IMR-90 (cell line): ENCODE results near the gene CFAP73. TPM values are rescaled to one million over a fixed set of nuclear protein-coding genes. Genes with fewer than 3 reads are reported as not detected.

Source experiments
- ATAC-seq: fragments of 200-7000 bp; cut with Tn5 transposase; 2 replicates; pipeline ENCODE4 v1.9.1; 2020; ENCODE audit warnings: low read depth, mild to moderate bottlenecking, moderate library complexity
- BruUV-seq: library from RNA; stranded (reverse); fragments of 400-500 nt; replicated peaks from 2 replicates; lab custom pipeline; 2021; lab: Mats Ljungman, UMichigan
- CTCF ChIA-PET: fragments of 300-600 bp; formaldehyde crosslinking; extraction: SDS; loops from one replicate; lab custom pipeline; 2021; ENCODE audit warnings: antibody characterized with exemption; lab: Yijun Ruan, JAX
- POLR2A ChIA-PET: fragments of 300-600 bp; sonication (Branson Sonifier 250); formaldehyde crosslinking; loops from one replicate; lab custom pipeline; 2022; ENCODE audit warnings: antibody characterized with exemption; ENCODE audit not compliant: unreplicated experiment; lab: Charles Lee
- DNase-seq: peaks from one replicate; pipeline ENCODE4 v3.0.0; 2013
- H2AFZ ChIP-seq: replicated peaks from 2 replicates; pipeline ENCODE3; 2013; ENCODE audit warnings: low read length, mild to moderate bottlenecking; ENCODE audit not compliant: poor library complexity
- H2AK5ac ChIP-seq: 2 replicates; pipeline ENCODE4 v1.6.1; 2013; ENCODE audit warnings: low read depth, low read length, inconsistent platforms
- H2AK9ac ChIP-seq: replicated peaks from 2 replicates; pipeline ENCODE3; 2013; ENCODE audit warnings: mild to moderate bottlenecking, low read depth, low read length, moderate library complexity; ENCODE audit not compliant: poor library complexity
- H2BK120ac ChIP-seq: 2 replicates; pipeline ENCODE4 v1.6.1; 2013; ENCODE audit warnings: low read depth, low read length, inconsistent platforms
- H2BK15ac ChIP-seq: 3 replicates; pipeline ENCODE4 v1.6.1; 2013; ENCODE audit warnings: low read depth, low read length, inconsistent platforms
- H2BK20ac ChIP-seq: 2 replicates; pipeline ENCODE4 v1.6.1; 2013; ENCODE audit warnings: low read depth, mild to moderate bottlenecking, inconsistent platforms, low read length, moderate library complexity
- H2BK5ac ChIP-seq: 2 replicates; pipeline ENCODE4 v1.6.1; 2013; ENCODE audit warnings: mild to moderate bottlenecking, low read depth, low read length, inconsistent platforms; ENCODE audit not compliant: poor library complexity, severe bottlenecking
- H3K14ac ChIP-seq: replicated peaks from 2 replicates; pipeline ENCODE4 v1.6.1; 2013; ENCODE audit warnings: low read depth, low read length, inconsistent platforms
- H3K18ac ChIP-seq: 2 replicates; pipeline ENCODE4 v1.6.1; 2013; ENCODE audit warnings: low read depth, low read length, control low read depth
- H3K23ac ChIP-seq: 2 replicates; pipeline ENCODE4 v1.6.1; 2013; ENCODE audit warnings: low read depth, low read length, inconsistent platforms
- H3K27ac ChIP-seq: 2 replicates; pipeline ENCODE4 v1.5.1; 2013; ENCODE audit warnings: mild to moderate bottlenecking, control low read depth, low read length; ENCODE audit not compliant: insufficient read depth
- H3K27me3 ChIP-seq: 2 replicates; pipeline ENCODE4 v1.6.1; 2013; ENCODE audit warnings: low read length; ENCODE audit not compliant: control insufficient read depth, insufficient read depth
- H3K36me3 ChIP-seq: 2 replicates; pipeline ENCODE4 v1.6.1; 2013; ENCODE audit warnings: low read length, mixed read lengths; ENCODE audit not compliant: control insufficient read depth, insufficient read depth
- H3K4ac ChIP-seq: 2 replicates; pipeline ENCODE4 v1.6.1; 2013; ENCODE audit warnings: low read depth, low read length, inconsistent platforms
- H3K4me1 ChIP-seq: 2 replicates; pipeline ENCODE4 v1.6.1; 2013; ENCODE audit warnings: low read length, mixed read lengths; ENCODE audit not compliant: control insufficient read depth, insufficient read depth
- H3K4me2 ChIP-seq: 2 replicates; pipeline ENCODE4 v1.6.1; 2013; ENCODE audit warnings: low read depth, mild to moderate bottlenecking, control low read depth, low read length, moderate library complexity
- H3K4me3 ChIP-seq: 2 replicates; pipeline ENCODE4 v1.5.1; 2013; ENCODE audit warnings: low read depth, mild to moderate bottlenecking, control low read depth, low read length, moderate library complexity; ENCODE audit not compliant: insufficient read depth
- H3K56ac ChIP-seq: 2 replicates; pipeline ENCODE4 v1.6.1; 2013; ENCODE audit warnings: low read length, inconsistent platforms; ENCODE audit not compliant: insufficient read depth; ENCODE audit errors: extremely low read depth
- H3K79me1 ChIP-seq, 2 experiments: 2 replicates each; pipeline ENCODE4 v1.6.1; 2013; ENCODE audit warnings: low read length in 2 of 2, inconsistent platforms in 1 of 2, low read depth in 1 of 2
- H3K9ac ChIP-seq: 2 replicates; pipeline ENCODE4 v1.6.1; 2013; ENCODE audit warnings: low read depth, low read length, control low read depth
- H3K9me1 ChIP-seq: 2 replicates; pipeline ENCODE4 v1.6.1; 2013; ENCODE audit warnings: low read length, inconsistent platforms; ENCODE audit not compliant: insufficient read depth
- H3K9me3 ChIP-seq: 2 replicates; pipeline ENCODE4 v1.6.1; 2013; ENCODE audit warnings: low read length; ENCODE audit not compliant: control insufficient read depth, insufficient read depth
- H4K20me1 ChIP-seq: 2 replicates; pipeline ENCODE4 v1.6.1; 2013; ENCODE audit warnings: low read length, inconsistent platforms; ENCODE audit not compliant: insufficient read depth
- H4K5ac ChIP-seq: 2 replicates; pipeline ENCODE4 v1.6.1; 2013; ENCODE audit warnings: mild to moderate bottlenecking, low read depth, low read length, control low read depth
- H4K8ac ChIP-seq, 2 experiments: 2 replicates each; pipeline ENCODE4 v1.6.1; 2013; ENCODE audit warnings: low read depth in 2 of 2, low read length in 2 of 2, control low read depth in 1 of 2, inconsistent platforms in 1 of 2
- H4K91ac ChIP-seq: 2 replicates; pipeline ENCODE4 v1.6.1; 2013; ENCODE audit warnings: low read depth, low read length, inconsistent platforms; ENCODE audit not compliant: insufficient read depth
- CEBPB ChIP-seq: IDR thresholded peaks from 2 replicates; pipeline ENCODE4 v1.6.1; 2012; ENCODE audit warnings: low read depth, low read length, improper control_type of control experiment
- CTCF ChIP-seq: conservative IDR thresholded peaks from 2 replicates; pipeline ENCODE4 v1.5.1; 2012; ENCODE audit warnings: mild to moderate bottlenecking, low read depth, low read length, improper control_type of control experiment
- ELK1 ChIP-seq: fragments of 150-350 bp; IDR thresholded peaks from 2 replicates; pipeline ENCODE4 v1.6.1; 2016; ENCODE audit warnings: low read depth, mild to moderate bottlenecking, low read length, moderate library complexity, borderline replicate concordance
- MAFK ChIP-seq: IDR thresholded peaks from 2 replicates; pipeline ENCODE4 v1.6.1; 2012; ENCODE audit warnings: low read depth, low read length, improper control_type of control experiment
- POLR2A ChIP-seq: IDR thresholded peaks from 2 replicates; pipeline ENCODE4 v1.6.1; 2012; ENCODE audit warnings: mild to moderate bottlenecking, low read depth, low read length
- RAD21 ChIP-seq: IDR thresholded peaks from 2 replicates; pipeline ENCODE4 v1.6.1; 2012; ENCODE audit warnings: low read length, improper control_type of control experiment
- RFX5 ChIP-seq: IDR thresholded peaks from 2 replicates; pipeline ENCODE4 v1.8.0; 2012; ENCODE audit warnings: low read depth, mild to moderate bottlenecking, low read length, moderate library complexity
- WGBS, 2 experiments: methylation state at CpG; one replicate each; pipeline versions ENCODE4 v1.1.5 to v1.1.7; 2013; ENCODE audit warnings: missing lambda C conversion rate in 2 of 2; ENCODE audit not compliant: insufficient read length in 1 of 2; ENCODE audit errors: extremely low coverage in 2 of 2; 5-methylcytosine and 5-hydroxymethylcytosine counted together
- dilution Hi-C: fragments of 300-500 bp; cut with HindIII; formaldehyde crosslinking; loops from one replicate; pipeline ENCODE4 v1.14.3; 2018; ENCODE audit warnings: low sequenced_read_pairs; ENCODE audit not compliant: unreplicated experiment
- in situ Hi-C: fragments of 300-500 bp; cut with MboI; formaldehyde crosslinking; loops from 3 replicates; pipeline ENCODE4 v1.14.3; 2019; ENCODE audit warnings: low sequenced_read_pairs, inconsistent platforms, mixed read lengths
- intact Hi-C: fragments of 100-400 bp; cut with micrococcal nuclease; formaldehyde crosslinking; loops from 2 replicates; pipeline ENCODE4 v1.10.0; 2022
- polyA plus RNA-seq, 3 experiments: library from polyadenylated mRNA; depleted of rRNA; stranded (reverse); fragments of >200 nt; gene quantifications; 2 replicates each; pipeline ENCODE4 v1.2.3, GENCODE V29; 2012; ENCODE audit warnings: low replicate concordance in 1 of 3
- total RNA-seq: library from RNA; depleted of rRNA; stranded (reverse); fragments of >200 nt; gene quantifications from 2 replicates; pipeline ENCODE4 v1.2.3, GENCODE V29; 2012

The CFAP73 gene
- total and polyA plus RNA-seq, 2 of the 4 experiments (the other 2 are of a cell fraction), result not detected

- Histone ChIP-seq H2BK15ac (no peak overlapping the region), H4K91ac (no peak overlapping the region), H4K5ac (no peak overlapping the region), H3K56ac (no peak overlapping the region), H2AFZ (no peak overlapping the region), H3K4me1 (no peaks in the 10 kb centered on the region; the same call in 1 of the 2 replicates), H3K27ac (no peak overlapping the region), H2BK120ac (no peak overlapping the region), H3K4ac (no peak overlapping the region), H3K79me1 (peaks cover 3 to 5% of the 10 kb centered on the region in 2 experiments; a peak in 2 of 4 replicates), H3K18ac (no peak overlapping the region), H4K8ac (no peak overlapping the region), H3K27me3 (no peaks in the 10 kb centered on the region), H3K9me3 (no peaks in the 10 kb centered on the region), H3K4me2 (no peak overlapping the region), H3K23ac (no peak overlapping the region), H3K36me3 (peaks cover 67% of the 10 kb centered on the region), H3K4me3 (no peak overlapping the region), H2AK9ac (no peak overlapping the region), H4K20me1 (no peaks in the 10 kb centered on the region; the same call in 1 of the 2 replicates), H2BK20ac (no peak overlapping the region), H2BK5ac (no peak overlapping the region), H3K9me1 (no peaks in the 10 kb centered on the region), H3K9ac (no peak overlapping the region), H3K14ac (no peak overlapping the region), H2AK5ac (no peak overlapping the region)
- ChIA-PET CTCF (no interaction called here), POLR2A (no interaction called here)
- intact Hi-C loops (no loop called here), in situ Hi-C loops (no loop called here), dilution Hi-C loops (no loop called here)
- 91% methylated on average over 8 of the region's 10 CpGs; no CpG with 5 or more reads in 1 of the 2 experiments for WGBS, 2 experiments
- TF ChIP-seq MAFK (no peak), RAD21 (no peak), ELK1 (no peak), RFX5 (no peak), CEBPB (no peak), CTCF (no peak), POLR2A (no peak)
- no peak for ATAC-seq
- no TSS peak for BruUV-seq
- DNase-seq, result no peak
These were observed 18.3 kb downstream of the CFAP73 start for GRCh38 chr12:113167868-113168267.
